NAMALWA (cell line): ENCODE results near the gene PHKG1.
"Not testable (repeated sequence)": the region's sequence is repeated elsewhere in the genome, so short reads cannot be mapped to it uniquely, and the experiment has no call there.

Experiments used
- DNase-seq: peaks from one replicate; pipeline ENCODE4 v3.0.0-alpha.2; 2015; ENCODE audit warnings: low spot score

Gene PHKG1

DNA sequence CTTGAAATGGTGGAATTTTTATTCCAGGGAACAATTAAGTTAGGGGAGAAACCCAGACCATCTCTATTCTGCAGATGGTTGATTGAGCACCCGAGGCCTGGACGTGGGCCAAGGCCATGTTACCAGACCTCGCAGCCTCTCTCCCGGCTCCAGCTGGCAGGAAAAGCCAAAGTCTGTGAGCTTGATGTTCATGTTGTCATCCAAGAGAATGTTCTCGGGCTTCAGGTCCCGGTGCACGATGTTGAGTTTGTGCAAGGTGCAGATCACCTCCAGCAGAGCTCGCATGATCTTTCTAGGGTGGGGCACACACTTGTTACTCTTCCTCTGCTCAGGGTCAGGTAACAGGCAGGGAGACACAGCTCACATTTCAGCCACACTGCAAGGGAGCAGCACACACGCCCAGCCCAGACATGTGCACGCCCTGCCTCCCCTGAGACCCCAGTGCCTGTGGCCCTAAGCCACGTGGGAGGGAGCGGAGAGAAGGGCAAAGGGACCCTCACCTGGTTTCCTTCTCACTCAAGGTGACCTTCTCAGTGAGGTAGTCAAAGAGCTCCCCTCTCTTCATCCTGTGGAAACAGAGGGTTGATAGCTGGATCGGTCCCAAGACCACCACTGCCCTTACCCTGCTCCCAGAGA is 9.5 kb downstream of the PHKG1 start:
- no peak for DNase-seq

DNA sequence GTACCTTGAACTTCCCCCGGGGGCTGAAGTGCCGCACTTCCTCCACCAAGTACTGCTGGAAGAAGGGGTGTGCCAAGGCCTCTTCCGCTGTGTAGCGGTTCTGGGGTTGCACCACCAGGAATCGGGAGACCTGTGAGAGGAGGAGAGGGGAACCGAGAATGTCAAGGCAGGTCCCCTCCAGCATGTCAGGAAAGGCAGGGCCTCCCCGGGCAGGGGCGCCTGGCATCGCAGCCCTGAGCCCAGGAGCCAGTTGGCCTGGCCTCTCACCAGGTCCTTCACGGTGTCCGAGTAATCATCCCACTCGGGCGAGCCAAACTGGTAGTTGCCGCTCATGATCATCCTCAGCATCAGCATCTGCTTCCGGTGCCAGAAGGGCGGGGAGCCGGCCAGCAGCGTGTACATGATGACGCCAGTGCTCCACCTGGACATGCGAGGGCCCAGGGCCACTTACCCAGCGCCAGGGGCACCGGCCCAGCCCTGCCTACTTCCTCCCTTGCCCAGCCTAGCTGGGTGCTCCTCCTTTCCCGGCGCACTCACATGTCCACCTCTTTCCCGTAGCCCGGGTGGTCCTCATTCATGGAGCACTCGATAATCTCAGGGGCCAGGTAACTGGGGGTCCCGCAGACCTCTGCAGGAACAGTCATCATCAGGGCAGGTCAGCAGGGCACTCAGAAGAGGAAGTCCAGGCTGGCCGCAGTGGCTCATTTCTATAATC is 11.0 kb downstream of the PHKG1 start:
- no peak for DNase-seq

DNA sequence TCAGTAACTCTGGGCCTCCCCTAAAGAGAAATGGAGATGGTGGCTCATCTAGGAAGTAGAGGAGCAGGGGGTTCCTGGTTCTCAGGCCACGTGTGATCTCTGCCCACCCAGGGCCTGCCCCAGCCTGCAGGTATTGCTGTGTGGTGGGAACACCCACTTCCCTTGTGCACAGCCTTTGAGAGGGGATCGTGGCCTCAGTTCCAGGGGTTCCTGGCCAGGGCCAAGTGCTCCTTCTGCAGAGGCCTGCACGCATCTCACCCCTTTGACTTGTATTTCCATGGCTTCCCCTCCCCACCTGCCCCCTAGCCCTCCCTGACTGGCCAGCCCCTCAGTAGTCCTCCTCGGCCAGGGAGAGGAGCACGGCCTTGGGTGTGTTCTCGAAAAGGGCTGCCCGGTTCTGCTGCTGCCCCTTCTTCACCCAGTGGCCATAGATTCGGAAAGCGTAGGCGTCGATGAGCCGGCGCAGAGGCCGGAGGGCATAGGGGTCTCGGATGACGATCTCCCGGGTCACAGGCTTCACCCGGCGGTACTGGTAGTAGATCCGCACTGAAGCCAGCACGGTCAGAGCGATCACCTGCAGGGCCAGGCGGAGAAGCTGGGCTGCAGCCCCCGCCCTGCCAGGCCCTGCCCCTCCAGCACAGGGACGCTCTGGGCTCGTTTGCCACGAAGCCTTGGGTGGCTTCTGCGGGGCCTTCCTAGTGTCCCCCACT is 11.9 kb downstream of the PHKG1 start:
- not testable (repeated sequence) for DNase-seq

DNA sequence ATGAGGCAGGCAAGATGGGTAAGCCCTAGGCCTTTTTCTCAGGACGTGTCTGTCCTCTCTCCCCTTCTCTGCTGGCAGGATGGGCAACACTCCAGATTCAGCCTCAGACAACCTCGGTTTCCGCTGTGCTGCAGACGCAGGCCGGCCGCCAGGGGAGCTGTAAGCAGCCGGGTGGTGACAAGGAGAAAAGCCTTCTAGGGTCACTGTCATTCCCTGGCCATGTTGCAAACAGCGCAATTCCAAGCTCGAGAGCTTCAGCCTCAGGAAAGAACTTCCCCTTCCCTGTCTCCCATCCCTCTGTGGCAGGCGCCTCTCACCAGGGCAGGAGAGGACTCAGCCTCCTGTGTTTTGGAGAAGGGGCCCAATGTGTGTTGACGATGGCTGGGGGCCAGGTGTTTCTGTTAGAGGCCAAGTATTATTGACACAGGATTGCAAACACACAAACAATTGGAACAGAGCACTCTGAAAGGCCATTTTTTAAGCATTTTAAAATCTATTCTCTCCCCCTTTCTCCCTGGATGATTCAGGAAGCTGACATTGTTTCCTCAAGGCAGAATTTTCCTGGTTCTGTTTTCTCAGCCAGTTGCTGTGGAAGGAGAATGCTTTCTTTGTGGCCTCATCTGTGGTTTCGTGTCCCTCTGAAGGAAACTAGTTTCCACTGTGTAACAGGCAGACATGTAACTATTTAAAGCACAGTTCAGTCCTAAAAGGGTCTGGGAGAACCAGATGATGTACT is 13.1 kb downstream of the PHKG1 start:
- no peak for DNase-seq

DNA sequence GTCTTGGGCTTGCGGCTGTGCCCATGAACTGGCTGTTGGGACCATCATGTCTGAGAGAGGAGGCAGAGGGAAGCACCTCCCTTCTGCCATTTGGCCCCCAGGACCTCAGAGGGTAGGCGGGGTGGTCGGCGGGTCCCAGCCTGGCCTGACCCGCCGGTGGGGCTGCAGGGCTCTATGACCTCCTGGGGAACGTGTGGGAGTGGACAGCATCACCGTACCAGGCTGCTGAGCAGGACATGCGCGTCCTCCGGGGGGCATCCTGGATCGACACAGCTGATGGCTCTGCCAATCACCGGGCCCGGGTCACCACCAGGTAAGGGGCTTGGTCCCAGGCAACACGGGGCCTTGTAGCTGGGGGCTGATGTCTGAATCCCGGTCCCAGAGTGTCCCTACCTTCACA is 14.6 kb downstream of the PHKG1 start:
- DNase-seq: no peak

DNA sequence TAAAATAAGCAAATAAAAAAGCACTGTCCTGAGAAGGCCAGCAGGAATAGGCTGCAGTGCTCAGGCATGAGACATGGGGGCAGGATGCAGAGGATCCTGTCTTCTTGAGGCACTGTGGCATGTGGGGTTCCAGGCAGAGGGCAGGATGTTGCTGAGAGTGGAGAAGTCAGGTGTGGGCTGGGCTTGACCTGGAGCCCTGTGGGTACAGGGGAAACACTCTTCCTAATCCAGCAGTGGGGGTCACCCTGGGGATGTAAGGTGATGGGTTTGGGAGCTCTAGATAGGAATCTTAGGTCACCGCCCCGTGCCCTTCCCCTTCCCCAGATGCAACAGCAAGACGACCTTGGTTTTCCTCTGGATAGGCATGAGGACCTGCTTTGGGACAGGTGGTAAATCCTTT is 15.1 kb downstream of the PHKG1 start:
- no peak for DNase-seq

DNA sequence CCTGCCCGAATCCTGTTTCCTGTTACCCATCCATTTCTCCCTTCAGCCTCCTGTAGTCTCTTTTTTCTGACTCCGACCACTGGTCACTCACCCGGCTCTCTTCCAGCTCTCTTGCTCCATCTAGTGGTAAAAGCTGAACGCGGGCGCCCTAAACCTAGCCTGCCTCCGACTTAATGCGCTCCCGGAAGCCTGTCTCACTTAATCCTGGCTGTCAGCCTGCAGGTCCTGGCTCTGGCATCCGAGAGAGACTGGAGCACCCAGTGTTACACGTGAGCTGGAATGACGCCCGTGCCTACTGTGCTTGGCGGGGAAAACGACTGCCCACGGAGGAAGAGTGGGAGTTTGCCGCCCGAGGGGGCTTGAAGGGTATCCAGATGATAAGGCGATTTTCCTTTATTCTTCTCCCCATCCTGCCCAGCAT is 18.4 kb downstream of the PHKG1 start:
- peak; percentile 89 for DNase-seq

DNA sequence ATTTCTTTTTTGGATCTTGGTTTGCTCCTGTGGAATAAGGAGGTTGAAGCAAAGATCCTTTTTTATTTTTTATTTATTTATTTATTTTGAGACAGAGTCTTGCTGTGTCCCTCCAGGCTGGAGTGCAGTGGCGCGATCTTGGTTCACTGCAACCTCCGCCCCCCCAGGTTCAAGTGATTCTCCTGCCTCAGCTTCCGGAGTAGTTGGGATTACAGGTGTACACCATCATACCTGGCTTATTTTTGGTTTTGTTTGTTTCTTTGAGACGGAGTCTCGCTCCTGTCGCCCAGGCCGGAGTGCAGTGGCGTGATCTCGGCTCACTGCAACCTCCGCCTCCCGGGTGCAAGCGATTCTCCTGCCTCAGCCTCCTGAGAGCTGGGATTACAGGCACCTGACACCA is 26.4 kb downstream of the PHKG1 start:
- not testable (repeated sequence) for DNase-seq

DNA sequence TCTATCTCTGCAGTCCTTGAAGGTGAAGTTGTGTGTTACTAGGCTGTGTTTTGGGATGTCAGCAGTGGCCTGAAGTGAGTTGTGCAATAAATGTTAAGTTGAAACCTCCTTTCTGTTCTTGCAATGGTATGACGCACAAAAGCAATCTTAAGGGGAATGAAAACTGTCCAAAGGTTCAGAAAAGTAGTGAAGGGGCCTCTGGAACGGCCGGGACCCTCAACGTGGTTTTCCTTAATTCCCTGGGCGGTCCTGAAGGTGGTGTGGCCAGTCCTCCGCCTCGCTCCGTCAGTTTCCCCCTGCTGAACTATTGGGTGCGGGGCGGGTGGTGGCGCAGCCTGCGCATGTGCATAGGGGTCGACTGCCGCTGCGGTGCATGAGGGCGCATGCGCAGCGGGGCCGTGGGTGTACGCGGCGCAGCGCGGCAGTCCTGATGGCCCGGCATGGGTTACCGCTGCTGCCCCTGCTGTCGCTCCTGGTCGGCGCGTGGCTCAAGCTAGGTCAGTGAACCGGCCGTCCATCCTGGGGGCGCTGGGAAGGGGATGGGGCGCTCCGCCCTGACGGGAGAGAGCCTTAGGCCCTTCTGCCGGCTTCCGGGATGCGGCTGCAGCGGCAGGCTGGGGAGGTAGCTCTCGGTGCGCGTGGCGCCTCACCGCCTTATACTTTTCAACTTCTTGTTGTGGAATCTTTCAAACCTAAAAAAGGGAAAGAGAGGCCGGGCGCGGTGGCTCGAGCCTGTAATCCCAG is 28.7 kb downstream of the PHKG1 start, which contains the start of gene SUMF2:
TSS of gene SUMF2 (plus strand) at position 405 of the 744 bp plus-strand sequence. CDS start at position 431, 26 bp downstream.
- DNase-seq: peak; percentile 95

DNA sequence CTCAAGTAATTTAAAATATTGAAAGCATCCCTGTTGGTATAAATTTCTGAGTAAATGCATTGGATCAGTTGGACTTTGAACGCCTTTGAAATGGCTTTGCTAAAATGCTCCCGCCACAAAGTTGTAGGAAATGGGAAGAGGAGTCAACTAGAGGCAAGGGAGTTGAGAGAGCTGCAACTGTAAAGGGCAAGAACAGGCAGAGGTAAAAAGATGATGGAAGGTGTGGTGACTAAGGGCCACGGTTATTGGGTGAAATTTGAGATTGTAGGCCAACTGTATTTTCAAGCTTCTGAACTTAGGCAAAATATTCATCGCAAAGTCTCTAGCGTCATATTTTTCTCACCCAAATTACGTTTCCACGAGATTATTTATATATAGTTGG is 29.3 kb downstream of the PHKG1 start:
- no peak for DNase-seq

DNA sequence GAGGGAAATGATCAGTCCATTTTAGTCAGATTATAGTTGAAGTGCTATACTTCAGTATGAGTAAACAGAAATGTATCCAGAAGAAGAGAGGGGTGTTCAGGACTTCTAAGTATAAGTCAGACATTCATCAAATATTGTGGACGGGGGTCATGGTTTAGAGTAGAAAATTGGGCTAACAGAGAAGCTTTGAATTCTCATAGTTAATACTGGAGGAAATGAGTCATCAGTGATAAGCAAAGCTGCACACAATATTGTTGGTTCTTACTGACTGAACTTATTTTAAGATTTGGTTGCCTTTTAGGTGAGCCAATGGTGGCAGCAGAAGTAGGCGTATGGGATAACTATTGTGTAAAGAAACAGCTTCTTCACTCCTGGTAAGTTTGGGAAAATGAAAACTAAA is 30.4 kb downstream of the PHKG1 start:
- no peak for DNase-seq

DNA sequence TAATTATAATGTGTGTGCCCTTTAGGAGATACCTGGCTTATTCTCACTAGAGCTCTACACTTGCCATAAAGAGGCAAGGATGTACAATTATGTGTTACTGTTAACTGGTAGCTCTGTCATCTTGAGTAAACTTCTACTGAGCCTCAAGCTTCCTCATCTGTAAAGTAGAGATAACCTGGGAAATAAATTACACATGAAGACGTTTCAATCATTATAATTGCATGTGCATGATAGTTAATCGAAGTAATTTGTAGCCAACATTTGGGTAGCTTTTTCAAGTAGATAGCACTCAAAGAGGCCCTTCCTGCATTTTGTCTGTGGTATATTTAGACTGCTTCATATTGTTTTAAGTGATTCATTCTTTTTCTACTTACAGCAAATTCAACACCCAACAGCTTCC is 38.8 kb downstream of the PHKG1 start:
- DNase-seq: no peak

DNA sequence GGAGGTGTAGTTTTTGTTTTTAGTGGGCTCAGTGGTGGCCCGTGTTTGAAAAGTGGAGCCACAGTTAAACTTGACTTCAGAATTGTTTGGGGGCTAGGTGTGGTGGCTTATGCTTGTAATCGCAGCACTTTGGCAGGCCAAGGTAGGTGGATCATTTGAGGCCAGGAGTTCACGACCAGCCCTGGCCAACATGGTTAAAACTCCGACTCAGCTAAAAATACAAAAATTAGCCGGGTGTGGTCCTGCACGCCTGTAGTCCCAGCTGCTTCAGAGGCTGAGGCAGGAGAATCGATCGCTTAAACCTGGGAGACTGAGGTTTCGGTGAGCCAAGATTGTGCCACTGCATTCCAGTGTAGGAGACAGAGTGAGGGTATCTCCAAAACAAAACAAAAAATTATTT is 39.4 kb downstream of the PHKG1 start:
- no peak for DNase-seq

DNA sequence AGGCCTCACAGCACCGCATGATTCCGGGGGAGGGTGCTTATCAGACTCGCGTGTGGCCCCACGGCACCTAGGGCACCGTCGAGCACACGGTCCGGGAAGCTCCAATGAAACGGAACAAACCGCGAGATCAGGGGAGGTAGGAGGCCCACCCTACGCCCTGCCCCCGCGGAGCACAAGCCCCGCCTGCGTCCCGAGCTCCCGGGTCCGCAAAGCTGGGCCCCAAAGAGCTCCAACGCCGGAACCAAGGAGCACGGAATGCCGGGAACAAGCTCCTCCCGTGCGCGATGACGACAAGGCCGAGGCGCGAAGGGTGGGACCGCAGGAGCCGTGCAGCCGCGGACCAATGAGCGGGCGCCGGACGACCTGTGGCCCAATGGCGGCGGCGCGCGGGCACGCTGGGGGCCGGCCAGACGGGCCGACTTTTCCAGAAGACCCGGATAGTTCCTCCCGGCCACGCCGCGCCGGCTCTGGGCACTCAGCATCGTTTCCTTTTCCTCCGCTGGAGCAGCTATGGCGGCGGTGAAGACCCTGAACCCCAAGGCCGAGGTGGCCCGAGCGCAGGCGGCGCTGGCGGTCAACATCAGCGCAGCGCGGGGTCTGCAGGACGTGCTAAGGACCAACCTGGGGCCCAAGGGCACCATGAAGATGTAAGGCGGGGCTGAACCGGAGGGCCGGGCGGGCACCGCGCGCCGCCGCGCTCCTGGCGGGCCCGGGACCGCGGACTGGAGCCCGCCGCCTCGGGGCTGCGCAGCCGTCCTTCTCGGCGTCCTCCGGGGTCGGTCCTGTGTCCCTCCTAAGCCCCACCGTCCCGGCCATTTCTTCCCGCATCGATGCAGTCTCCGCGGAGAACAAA is 41.2 kb downstream of the PHKG1 start, which contains the start of the genes CCT6A and PSPH:
TSS of gene CCT6A (plus strand) at position 427 of the 853 bp plus-strand sequence. CDS start at position 511, 84 bp downstream.
TSS of gene PSPH (minus strand) at position 106 of the 853 bp plus-strand sequence. CDS start 30,232 bp downstream, outside the sequence.
- DNase-seq: peak; percentile 99

DNA sequence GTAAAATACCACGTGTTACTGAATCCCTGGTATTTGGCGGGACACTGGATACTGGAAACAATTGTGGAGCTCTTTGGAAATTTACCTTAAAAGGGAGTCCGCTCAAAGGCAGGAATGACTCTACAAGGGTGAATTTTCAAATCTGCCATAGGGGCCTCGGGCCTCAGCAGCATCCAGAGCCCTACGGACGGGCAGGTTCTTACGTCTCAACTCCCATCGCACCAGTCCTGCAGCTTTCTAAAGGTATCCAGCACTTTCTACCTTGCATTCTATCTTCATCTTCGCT is 41.8 kb downstream of the PHKG1 start:
- DNase-seq: no peak

DNA sequence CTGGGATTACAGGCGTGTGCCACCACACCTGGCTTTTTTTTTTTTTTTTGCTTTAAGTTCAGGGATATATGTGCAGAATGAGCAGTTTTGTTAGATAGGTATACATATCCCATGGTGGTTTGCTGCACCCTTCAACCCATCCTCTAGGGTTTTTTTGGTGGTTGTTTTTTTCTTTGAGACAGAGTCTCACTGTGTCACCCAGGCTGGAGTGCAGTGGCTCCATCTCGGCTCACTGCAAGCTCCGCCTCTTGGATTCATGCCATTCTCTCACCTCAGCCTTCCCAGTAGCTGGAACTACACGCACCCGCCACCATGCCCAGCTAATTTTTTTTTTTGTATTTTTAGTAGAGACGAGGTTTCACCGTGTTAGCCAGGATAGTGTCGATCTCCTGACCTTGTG is 44.0 kb downstream of the PHKG1 start:
- not testable (repeated sequence) for DNase-seq

DNA sequence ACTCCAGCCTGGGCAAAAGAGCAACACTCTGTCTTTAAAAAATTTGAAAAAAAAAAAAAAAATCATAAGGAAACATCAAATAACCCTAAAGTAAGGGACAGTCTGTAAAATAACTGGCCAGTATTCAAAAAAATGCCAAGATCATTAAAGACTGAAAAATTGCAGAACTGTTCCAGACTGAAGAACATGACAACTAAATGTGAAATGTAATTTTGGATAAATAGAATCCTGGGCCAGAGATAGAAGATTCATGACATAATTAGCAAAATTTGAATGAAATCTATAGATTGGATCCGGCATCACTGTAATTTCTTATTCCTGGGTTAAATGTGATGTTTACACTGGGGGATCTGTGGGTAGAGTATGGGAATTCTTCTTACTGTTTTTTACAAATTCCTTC is 44.5 kb downstream of the PHKG1 start:
- DNase-seq: no peak

DNA sequence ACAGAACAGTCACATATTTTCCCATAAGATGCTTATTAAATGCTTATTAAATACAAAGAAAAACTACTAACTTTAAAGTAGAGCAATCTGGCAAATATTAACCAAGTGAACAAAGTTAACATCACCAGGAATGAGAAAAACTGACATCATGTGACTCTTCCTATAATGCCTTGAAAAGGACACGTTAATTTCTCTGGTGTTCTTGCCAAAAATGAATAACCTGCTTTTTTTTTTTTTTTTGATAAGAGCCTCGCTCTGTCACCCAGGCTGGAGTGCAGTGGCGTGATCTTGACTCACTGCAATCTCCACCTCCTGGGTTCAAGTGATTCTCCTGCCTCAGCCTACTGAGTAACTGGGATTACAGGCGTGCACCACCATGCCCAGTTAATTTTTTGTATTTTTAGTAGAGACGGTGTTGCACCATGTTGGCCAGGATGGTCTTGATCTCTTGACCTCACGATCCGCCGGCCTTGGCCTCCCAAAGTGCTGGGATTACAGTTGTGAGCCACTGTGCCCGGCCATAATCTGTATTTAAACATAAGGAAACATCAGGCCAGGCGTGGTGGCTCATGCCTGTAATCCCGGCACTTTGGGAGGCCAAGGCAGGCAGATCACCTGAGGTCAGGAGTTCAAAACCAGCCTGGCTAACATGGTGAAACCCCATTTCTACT is 45.2 kb downstream of the PHKG1 start:
- DNase-seq: not testable (repeated sequence)

DNA sequence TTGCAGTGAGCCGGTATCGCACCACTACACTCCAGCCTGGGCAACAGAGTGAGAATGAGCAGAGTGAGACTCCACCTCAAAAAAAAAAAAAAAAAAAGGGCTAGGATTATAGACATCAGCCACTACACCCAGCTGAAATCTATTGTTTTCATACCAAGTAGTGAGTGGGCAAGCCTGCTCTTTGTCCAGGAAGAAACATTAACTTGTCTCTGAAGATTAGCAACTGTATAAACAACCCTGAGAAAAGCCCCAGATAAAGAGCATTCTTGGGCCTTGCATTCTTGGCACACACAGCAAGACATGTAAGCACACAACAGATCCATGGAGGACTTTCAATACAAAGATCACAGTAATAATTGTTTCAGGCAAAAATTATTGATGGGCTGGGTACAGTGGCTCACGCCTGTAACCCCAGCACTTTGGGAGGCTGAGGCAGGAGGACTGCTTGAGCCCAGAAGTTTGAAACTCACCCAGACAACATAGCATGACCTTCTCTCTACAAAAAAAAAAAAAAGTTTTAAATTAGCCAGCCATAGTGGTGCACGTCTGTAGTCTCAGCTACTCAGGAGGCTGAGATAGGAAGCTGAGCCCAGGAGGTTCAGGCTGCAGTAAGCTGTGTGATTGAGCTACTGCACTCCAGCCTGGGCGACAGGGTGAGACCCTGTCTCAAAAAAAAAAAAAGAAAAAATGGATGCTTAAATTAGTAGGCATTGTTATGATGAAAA is 45.9 kb downstream of the PHKG1 start:
- DNase-seq: no peak
